ACC112 (cell line): ENCODE results near the gene CFI.

Experiments used
- H2AFZ ChIP-seq: fragments of 200-600 bp; sonication (generic); one replicate; pipeline ENCODE4 v1.6.0; 2017; ENCODE audit warnings: antibody characterized with exemption, low read length; ENCODE audit not compliant: unreplicated experiment
- H3K27ac ChIP-seq: fragments of 200-600 bp; sonication (generic); 2 replicates; pipeline ENCODE4 v1.5.1; 2014; ENCODE audit warnings: low read depth, mild to moderate bottlenecking, antibody characterized with exemption, low read length, moderate library complexity
- H3K27me3 ChIP-seq: fragments of 200-600 bp; sonication (generic); 2 replicates; pipeline ENCODE4 v1.6.1; 2014; ENCODE audit warnings: mild to moderate bottlenecking, antibody characterized with exemption, low read length, moderate library complexity, mixed read lengths; ENCODE audit not compliant: insufficient read depth
- H3K36me3 ChIP-seq: fragments of 200-600 bp; sonication (generic); 2 replicates; pipeline ENCODE4 v1.6.1; 2016; ENCODE audit warnings: mild to moderate bottlenecking, antibody characterized with exemption, low read length, moderate library complexity, mixed read lengths; ENCODE audit not compliant: insufficient read depth
- H3K4me1 ChIP-seq: fragments of 200-600 bp; sonication (generic); one replicate; pipeline ENCODE4 v1.6.1; 2016; ENCODE audit warnings: low read length, mixed read lengths; ENCODE audit not compliant: insufficient read depth, unreplicated experiment, control insufficient read depth
- H3K4me3 ChIP-seq: fragments of 200-600 bp; sonication (generic); 2 replicates; pipeline ENCODE4 v1.5.1; 2014; ENCODE audit warnings: mild to moderate bottlenecking, low read depth, low read length
- H3K79me2 ChIP-seq: fragments of 200-600 bp; sonication (generic); one replicate; pipeline ENCODE4 v1.6.0; 2016; ENCODE audit warnings: low read length; ENCODE audit not compliant: control insufficient read depth, unreplicated experiment, insufficient read depth

CFI gene

DNA sequence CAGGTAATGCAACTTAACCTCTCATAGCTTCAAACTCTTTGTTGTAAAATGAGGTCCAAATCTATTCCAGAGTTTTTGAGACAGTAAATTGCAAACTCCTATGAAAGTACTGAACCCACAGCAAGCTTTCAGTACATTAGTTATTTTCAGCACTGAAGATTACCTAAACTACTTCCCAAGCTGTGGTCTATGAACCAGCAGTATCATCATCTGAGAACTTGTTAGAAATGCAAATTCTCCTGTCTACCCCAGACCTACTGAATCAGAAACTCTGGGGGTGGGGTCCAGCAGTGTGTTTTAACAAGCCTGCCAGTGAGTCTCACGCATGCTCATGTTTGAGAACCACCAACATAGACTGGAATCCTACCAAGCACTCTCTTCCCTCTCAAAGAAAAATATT is 92.8 kb downstream of the CFI start:
- Histone ChIP-seq H3K27ac (no peak overlapping the region), H3K79me2 (no peaks in the 10 kb centered on the region), H3K27me3 (no peaks in the 10 kb centered on the region), H2AFZ (no peak overlapping the region), H3K4me1 (no peaks in the 10 kb centered on the region), H3K36me3 (no peaks in the 10 kb centered on the region), H3K4me3 (no peak overlapping the region)

DNA sequence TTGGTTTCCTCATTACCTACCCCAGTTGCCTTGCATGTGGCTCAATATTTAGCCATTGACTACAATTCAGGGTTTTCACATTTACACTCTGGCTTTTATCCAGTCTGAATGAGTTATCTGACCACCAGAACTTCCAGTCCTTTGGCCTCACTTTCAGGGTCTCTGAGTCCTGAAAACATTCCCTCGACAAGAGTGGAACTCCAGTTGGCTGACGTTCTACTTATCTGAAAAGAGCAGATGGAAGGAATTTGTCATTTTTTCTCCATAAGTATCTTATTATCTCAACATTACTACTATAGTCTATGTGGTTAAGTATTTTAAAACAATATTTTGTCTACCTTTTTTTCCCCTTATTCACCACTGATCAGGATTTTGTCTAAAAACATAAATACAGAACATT is 93.4 kb downstream of the CFI start:
- Histone ChIP-seq H3K27ac (no peak overlapping the region), H3K4me3 (no peak overlapping the region), H3K4me1 (no peaks in the 10 kb centered on the region), H2AFZ (no peak overlapping the region), H3K36me3 (no peaks in the 10 kb centered on the region), H3K79me2 (no peaks in the 10 kb centered on the region), H3K27me3 (no peaks in the 10 kb centered on the region)

DNA sequence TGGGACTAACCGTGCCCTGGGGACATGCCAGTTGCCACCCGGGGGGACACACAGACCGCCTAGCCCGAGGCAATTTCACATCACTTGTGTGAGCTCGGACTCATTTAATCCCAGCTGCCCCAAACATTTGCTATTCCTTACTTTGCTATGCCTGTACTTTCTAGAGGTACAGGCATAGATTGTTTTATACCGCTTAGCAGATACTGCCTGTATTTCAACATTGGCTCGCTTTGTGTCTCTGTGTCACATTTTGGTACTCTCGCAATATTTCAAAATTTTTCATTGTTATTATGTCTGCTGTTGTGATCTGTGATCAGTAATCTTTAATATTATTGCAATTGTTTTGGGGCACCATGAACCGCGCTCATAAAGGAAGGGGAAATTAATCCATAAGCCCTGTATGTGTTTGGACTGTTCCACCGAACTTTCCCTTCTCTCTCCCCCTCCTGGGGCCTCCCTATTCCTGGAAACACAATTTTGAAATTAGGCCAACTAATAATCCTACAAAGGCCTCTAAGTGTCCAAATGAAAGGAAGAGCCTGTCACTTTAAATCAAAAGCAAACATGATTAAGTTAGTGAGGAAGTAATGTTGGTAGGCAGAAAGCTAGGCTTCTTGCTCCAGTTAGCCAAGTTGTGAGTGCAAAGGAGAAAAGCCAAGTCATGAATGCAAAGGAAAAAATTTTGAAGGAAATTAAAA is 98.0 kb downstream of the CFI start:
- Histone ChIP-seq H3K79me2 (peaks cover 19% of the 10 kb centered on the region), H2AFZ (peak overlapping the region; percentile 99), H3K27ac (no peak overlapping the region)

GRCh38 chr4:109702950-109703663 is 98.7 kb downstream of the CFI start, which contains the start of gene CASP6:
Gene CASP6, minus strand, starts transcription at chr4:109703445. Its CDS starts 50 bp downstream, at chr4:109703395.
- Histone ChIP-seq H3K27me3 (no peaks in the 10 kb centered on the region), H3K4me1 (peaks cover 7% of the 10 kb centered on the region), H3K27ac (peak within 1 kb of the TSS; percentile 28), H2AFZ (peak within 1 kb of the TSS; percentile 99), H3K36me3 (no peaks in the 10 kb centered on the region), H3K79me2 (peaks cover 19% of the 10 kb centered on the region), H3K4me3 (peak within 1 kb of the TSS; percentile 91)

More for the DNA sequence above, 98.0 kb downstream of the CFI start:
- H3K4me1 ChIP-seq: peaks cover 7% of the 10 kb centered on the region
- H3K4me3 ChIP-seq: peak overlapping the region; percentile 91
- no peaks in the 10 kb centered on the region for H3K36me3 ChIP-seq
- no peaks in the 10 kb centered on the region for H3K27me3 ChIP-seq

DNA sequence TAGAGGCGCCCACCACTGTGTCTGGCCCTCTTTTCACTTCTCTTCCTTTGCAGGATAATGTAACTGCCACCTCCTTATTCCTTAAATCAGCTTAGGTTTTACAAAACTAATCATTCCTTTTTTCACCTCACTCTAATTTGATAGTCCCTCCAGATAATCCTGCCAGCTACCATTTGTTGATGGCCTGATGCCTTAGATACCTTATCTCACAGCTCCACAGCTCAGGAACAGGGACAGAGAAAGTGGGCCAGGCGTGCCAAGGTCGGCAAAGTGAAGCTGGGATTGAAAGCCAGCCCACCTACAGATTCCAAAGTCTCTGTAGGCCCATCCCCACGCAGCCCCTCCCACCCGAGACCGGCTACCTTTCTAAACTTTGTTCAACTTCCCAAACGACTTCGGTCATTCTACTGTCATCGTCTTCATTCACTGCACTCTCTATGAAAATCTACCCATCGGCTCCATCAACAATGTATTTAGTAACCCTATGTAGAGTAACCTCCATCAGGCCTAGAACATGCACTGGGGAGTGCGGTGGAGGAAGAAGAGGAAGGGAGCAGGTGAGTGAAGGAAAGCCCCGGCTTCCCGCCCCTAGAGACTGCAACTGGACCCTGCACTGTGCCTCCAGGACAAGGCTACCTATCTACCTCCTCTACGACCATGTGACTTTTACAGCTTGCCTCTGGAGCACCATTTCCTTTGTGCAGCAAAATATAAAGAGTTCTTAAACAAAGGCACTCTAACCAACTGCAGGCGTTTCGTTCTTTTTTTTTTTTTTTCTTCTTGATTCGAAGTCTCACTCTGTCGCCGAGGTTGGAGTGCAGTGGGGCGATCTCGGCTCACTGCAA is 100.0 kb downstream of the CFI start:
- Histone ChIP-seq H3K79me2 (peaks cover 19% of the 10 kb centered on the region), H3K4me1 (peaks cover 7% of the 10 kb centered on the region), H3K27ac (peak overlapping the region; percentile 28; the same call in 1 of the 2 replicates), H3K27me3 (no peaks in the 10 kb centered on the region), H3K36me3 (peaks cover 6% of the 10 kb centered on the region; the same call in 1 of the 2 replicates), H2AFZ (peak overlapping the region; percentile 99), H3K4me3 (peak overlapping the region; percentile 91)

DNA sequence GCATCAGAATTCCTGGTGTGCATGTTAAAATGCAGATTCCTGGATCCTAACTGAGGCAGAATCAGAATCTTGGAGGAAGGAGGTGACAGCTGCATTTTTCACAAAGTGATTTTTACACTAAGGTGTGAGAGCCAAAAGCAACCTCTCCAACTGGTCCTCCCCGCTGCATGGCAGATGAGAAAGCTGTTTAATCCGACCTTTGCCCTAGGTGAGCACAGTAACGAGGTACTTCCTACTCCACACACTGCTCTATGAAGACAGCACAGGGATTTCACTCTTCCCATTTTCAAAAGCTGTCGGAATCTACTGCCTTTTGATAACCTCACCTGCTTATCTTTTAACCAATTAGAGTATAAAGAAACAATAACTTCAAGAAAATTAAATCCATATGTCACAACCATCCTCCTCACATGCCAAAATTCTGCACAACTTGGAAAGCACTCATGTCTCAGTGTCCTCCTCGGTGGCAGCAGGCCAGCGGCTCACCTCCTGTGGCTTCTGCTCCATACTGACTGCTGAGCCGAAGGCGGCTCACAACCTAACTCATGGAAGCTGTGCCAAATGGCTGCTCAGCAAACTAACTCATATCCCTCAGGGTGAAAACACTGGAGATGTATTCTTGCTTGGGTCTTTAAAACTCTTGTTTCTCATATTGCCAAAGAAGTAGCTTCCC is 102.1 kb downstream of the CFI start:
- peaks cover 7% of the 10 kb centered on the region for H3K4me1 ChIP-seq
- H3K36me3 ChIP-seq: peaks cover 11% of the 10 kb centered on the region; the same call in 1 of the 2 replicates
- H2AFZ ChIP-seq: no peak overlapping the region
- H3K79me2 ChIP-seq: peaks cover 19% of the 10 kb centered on the region
- no peak overlapping the region for H3K4me3 ChIP-seq
- no peaks in the 10 kb centered on the region for H3K27me3 ChIP-seq
- H3K27ac ChIP-seq: no peak overlapping the region

DNA sequence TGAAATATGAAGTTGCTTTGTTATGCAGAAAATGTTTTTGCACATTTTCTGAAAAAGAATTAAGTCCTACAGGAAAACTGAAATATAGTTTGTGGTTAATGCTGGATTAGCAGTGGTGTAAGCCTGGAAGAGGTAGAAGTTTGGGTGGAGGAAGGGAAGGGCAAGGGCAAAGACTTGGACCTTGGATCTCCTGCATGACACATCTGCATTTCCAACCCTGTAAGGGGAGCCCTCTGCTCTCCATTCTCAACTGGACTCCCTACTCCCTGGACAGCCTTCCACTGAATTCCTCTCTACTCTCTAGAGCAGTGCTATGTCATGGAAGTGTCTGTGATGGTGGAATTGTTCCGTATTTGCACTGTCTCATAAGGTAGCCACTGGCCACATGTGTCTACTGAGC is 103.1 kb downstream of the CFI start:
- no peak overlapping the region for H3K27ac ChIP-seq

DNA sequence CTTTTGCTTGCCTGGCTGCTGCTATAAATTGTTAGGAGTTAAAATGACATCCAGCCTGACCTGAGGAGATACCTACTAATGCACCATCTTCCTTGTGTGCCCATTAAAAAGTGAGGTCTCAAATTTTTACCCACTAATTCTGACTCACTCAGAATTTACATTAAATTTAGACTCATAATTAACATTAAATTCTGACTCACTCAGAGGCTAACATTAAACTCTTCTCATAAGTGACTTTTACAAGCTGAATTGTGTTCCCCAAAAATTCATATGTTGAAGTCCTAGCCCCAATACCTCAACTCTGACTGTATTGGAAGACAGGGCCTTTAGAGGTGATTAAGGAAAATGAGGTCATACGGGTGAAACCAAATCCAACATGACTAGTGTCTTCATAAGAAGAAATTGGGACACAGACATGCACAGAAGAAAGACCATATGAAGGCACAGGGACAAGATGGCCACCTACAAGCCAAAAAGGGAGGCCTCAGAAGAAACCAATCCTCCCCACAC is 110.3 kb downstream of the CFI start:
- Histone ChIP-seq H3K27me3 (no peaks in the 10 kb centered on the region), H3K4me3 (no peak overlapping the region), H3K27ac (no peak overlapping the region), H3K4me1 (no peaks in the 10 kb centered on the region), H2AFZ (no peak overlapping the region), H3K36me3 (peaks cover 18% of the 10 kb centered on the region), H3K79me2 (no peaks in the 10 kb centered on the region)

More for the DNA sequence above, 103.1 kb downstream of the CFI start:
- Histone ChIP-seq H2AFZ (no peak overlapping the region), H3K79me2 (peaks cover 19% of the 10 kb centered on the region), H3K27me3 (no peaks in the 10 kb centered on the region), H3K4me1 (peaks cover 7% of the 10 kb centered on the region), H3K36me3 (peaks cover 16% of the 10 kb centered on the region), H3K4me3 (no peak overlapping the region)
